Panc1 (cell line): ENCODE results near the gene TFDP1. TPM values are rescaled to one million over a fixed set of nuclear protein-coding genes. Genes with fewer than 3 reads are reported as not detected.

Experiments used
- ATAC-seq: fragments of 200-7000 bp; cut with Tn5 transposase; 2 replicates; pipeline ENCODE4 v1.9.1; 2020; ENCODE audit warnings: mild to moderate bottlenecking, moderate library complexity
- BruUV-seq: library from RNA; stranded (reverse); fragments of 400-500 nt; replicated peaks from 2 replicates; lab custom pipeline; 2021; lab: Mats Ljungman, UMichigan
- CTCF ChIA-PET: fragments of 300-600 bp; sonication (Branson Sonifier 250); formaldehyde crosslinking; loops from one replicate; lab custom pipeline; 2022; ENCODE audit warnings: antibody characterized with exemption; lab: Charles Lee
- POLR2A ChIA-PET: fragments of 300-600 bp; sonication (Branson Sonifier 250); formaldehyde crosslinking; loops from one replicate; lab custom pipeline; 2022; ENCODE audit warnings: antibody characterized with exemption; lab: Charles Lee
- DNase-seq: peaks from one replicate; pipeline ENCODE4 v3.0.0-alpha.2; 2010; ENCODE audit warnings: low read depth, low spot score
- H3K27ac ChIP-seq: 2 replicates; pipeline ENCODE4 v1.5.1; 2011; ENCODE audit warnings: mild to moderate bottlenecking, low read length, inconsistent platforms
- H3K27me3 ChIP-seq: fragments of 200-500 bp; sonication (Bioruptor generic); 2 replicates; pipeline ENCODE4 v1.6.0; 2014; ENCODE audit warnings: low read length, inconsistent platforms; ENCODE audit not compliant: control insufficient read depth, insufficient read depth
- H3K36me3 ChIP-seq: fragments of 200-500 bp; sonication (Bioruptor generic); 2 replicates; pipeline ENCODE4 v1.5.1; 2014; ENCODE audit warnings: inconsistent platforms, mild to moderate bottlenecking, low read length, moderate library complexity; ENCODE audit not compliant: control insufficient read depth, insufficient read depth
- H3K4me1 ChIP-seq: 2 replicates; pipeline ENCODE4 v1.5.1; 2011; ENCODE audit warnings: inconsistent platforms, mild to moderate bottlenecking, low read length, moderate library complexity; ENCODE audit not compliant: control insufficient read depth, insufficient read depth
- H3K4me3 ChIP-seq, 2 experiments: 2 replicates each; pipeline ENCODE4 v1.5.1; 2011 to 2012; ENCODE audit warnings: low read depth in 2 of 2, low read length in 2 of 2, mild to moderate bottlenecking in 2 of 2, inconsistent platforms in 1 of 2, moderate library complexity in 1 of 2
- H3K9me3 ChIP-seq: fragments of 200-500 bp; sonication (Bioruptor generic); 2 replicates; pipeline ENCODE4 v1.5.1; 2014; ENCODE audit warnings: low read depth, mild to moderate bottlenecking, inconsistent platforms, low read length, moderate library complexity; ENCODE audit not compliant: control insufficient read depth, insufficient read depth
- CTCF ChIP-seq: fragments of 450-650 bp; IDR thresholded peaks from 2 replicates; pipeline ENCODE4 v1.5.1; 2017; ENCODE audit warnings: mild to moderate bottlenecking
- POLR2AphosphoS5 ChIP-seq: IDR thresholded peaks from 2 replicates; pipeline ENCODE4 v1.6.1; 2012; ENCODE audit warnings: mild to moderate bottlenecking, low read depth, low read length, moderate library complexity
- REST ChIP-seq, 2 experiments: IDR thresholded peaks; 2 replicates each; pipeline ENCODE4 v1.6.1; 2011 to 2012; ENCODE audit warnings: low read depth in 2 of 2, control low read depth in 1 of 2, low read length in 1 of 2, mild to moderate bottlenecking in 1 of 2, moderate library complexity in 1 of 2; ENCODE audit not compliant: insufficient read depth in 1 of 2
- SIN3A ChIP-seq: IDR thresholded peaks from 2 replicates; pipeline ENCODE4 v1.6.1; 2012; ENCODE audit warnings: low read depth, mild to moderate bottlenecking, low read length, moderate library complexity, borderline replicate concordance; ENCODE audit not compliant: insufficient read depth
- TCF7L2 ChIP-seq: IDR thresholded peaks from 2 replicates; pipeline ENCODE4 v1.6.1; 2011; ENCODE audit warnings: mild to moderate bottlenecking, low read depth, low read length, inconsistent platforms
- in situ Hi-C: cut with HindIII; loops from 2 replicates; pipeline ENCODE4 v1.10.0; 2016; ENCODE audit warnings: low sequenced_read_pairs, low pct_unique_long_range_greater_than_20kb
- intact Hi-C: fragments of 100-400 bp; cut with micrococcal nuclease; formaldehyde crosslinking; loops from one replicate; pipeline ENCODE4 v1.10.0; 2022; ENCODE audit not compliant: unreplicated experiment
- total RNA-seq: library from RNA; stranded (reverse); gene quantifications from one replicate; pipeline ENCODE4 v1.2.1, GENCODE V29; 2021; ENCODE audit not compliant: unreplicated experiment

The TFDP1 gene
- total RNA-seq, 1 experiment from 2014 or later, result 91.6 TPM

GRCh38 chr13:113536461-113537110, 48.0 kb upstream of the TFDP1 start:
- no peaks in the 10 kb centered on the region for H3K27me3 ChIP-seq
- TF ChIP-seq POLR2AphosphoS5 (no peak), SIN3A (no peak), CTCF (no peak), REST (IDR thresholded peaks at IDR 0.05; ENCODE audit: insufficient read depth in 1 of 2, low read depth in 2 of 2, low read length in 1 of 2) (no peak), TCF7L2 (no peak)
- BruUV-seq, result no TSS peak
- H3K27ac ChIP-seq, result no peak overlapping the region
- in situ Hi-C loops (no loop called here), intact Hi-C loops (no loop called here)
- H3K9me3 ChIP-seq, result no peaks in the 10 kb centered on the region
- ChIA-PET POLR2A (no interaction called here), CTCF (no interaction called here)
- H3K36me3 ChIP-seq, result no peaks in the 10 kb centered on the region
- H3K4me1 ChIP-seq, result no peaks in the 10 kb centered on the region
- no peak for DNase-seq
- no peak overlapping the region for H3K4me3 ChIP-seq
- ATAC-seq, result no peak

GRCh38 chr13:113537205-113537604, 47.3 kb upstream of the TFDP1 start:
- Histone ChIP-seq H3K4me3 (no peak overlapping the region), H3K9me3 (no peaks in the 10 kb centered on the region), H3K36me3 (no peaks in the 10 kb centered on the region), H3K4me1 (no peaks in the 10 kb centered on the region), H3K27ac (no peak overlapping the region), H3K27me3 (no peaks in the 10 kb centered on the region)
- POLR2A ChIA-PET, result no interaction called here
- BruUV-seq, result no TSS peak
- TF ChIP-seq SIN3A (no peak), TCF7L2 (no peak), REST (IDR thresholded peaks at IDR 0.05; ENCODE audit: insufficient read depth in 1 of 2, low read depth in 2 of 2, low read length in 1 of 2) (no peak), POLR2AphosphoS5 (no peak), CTCF (no peak)
- in situ Hi-C loops, result no loop called here
- ATAC-seq (no peak), DNase-seq (no peak)
- intact Hi-C loops, result no loop called here
- CTCF ChIA-PET, result no interaction called here
